Measurements from ENCODE around the gene LZTR1. TPM values are rescaled to one million over a fixed set of nuclear protein-coding genes. Genes with fewer than 3 reads are reported as not detected.
"Not testable (repeated sequence)": the region's sequence is repeated elsewhere in the genome, so short reads cannot be mapped to it uniquely, and the experiment has no call there.

LZTR1 gene
- total and polyA plus RNA-seq, 2 experiments from 2014 or later = 9.2 to 39.9 TPM

DNA sequence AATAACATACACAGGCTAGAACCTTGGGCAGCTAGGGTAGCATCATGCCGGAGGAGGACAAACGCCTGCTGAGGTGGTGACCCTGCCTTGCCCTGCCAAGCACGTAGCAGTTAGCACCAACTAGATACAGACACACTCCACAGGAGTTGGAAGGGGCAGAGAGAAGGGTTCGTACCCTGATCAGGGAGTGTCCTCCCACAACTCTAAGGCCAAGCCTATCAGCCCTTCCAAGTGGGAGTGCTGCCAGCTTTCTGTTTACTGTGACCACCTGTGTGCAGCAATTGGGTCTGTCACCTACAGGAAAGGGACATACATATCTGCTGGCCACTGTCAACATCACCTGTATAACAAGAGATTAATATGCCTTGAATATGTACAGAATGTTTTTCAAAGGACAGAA, 21.7 kb downstream of the LZTR1 start (continued):
- TF ChIP-seq, protein P1, sequence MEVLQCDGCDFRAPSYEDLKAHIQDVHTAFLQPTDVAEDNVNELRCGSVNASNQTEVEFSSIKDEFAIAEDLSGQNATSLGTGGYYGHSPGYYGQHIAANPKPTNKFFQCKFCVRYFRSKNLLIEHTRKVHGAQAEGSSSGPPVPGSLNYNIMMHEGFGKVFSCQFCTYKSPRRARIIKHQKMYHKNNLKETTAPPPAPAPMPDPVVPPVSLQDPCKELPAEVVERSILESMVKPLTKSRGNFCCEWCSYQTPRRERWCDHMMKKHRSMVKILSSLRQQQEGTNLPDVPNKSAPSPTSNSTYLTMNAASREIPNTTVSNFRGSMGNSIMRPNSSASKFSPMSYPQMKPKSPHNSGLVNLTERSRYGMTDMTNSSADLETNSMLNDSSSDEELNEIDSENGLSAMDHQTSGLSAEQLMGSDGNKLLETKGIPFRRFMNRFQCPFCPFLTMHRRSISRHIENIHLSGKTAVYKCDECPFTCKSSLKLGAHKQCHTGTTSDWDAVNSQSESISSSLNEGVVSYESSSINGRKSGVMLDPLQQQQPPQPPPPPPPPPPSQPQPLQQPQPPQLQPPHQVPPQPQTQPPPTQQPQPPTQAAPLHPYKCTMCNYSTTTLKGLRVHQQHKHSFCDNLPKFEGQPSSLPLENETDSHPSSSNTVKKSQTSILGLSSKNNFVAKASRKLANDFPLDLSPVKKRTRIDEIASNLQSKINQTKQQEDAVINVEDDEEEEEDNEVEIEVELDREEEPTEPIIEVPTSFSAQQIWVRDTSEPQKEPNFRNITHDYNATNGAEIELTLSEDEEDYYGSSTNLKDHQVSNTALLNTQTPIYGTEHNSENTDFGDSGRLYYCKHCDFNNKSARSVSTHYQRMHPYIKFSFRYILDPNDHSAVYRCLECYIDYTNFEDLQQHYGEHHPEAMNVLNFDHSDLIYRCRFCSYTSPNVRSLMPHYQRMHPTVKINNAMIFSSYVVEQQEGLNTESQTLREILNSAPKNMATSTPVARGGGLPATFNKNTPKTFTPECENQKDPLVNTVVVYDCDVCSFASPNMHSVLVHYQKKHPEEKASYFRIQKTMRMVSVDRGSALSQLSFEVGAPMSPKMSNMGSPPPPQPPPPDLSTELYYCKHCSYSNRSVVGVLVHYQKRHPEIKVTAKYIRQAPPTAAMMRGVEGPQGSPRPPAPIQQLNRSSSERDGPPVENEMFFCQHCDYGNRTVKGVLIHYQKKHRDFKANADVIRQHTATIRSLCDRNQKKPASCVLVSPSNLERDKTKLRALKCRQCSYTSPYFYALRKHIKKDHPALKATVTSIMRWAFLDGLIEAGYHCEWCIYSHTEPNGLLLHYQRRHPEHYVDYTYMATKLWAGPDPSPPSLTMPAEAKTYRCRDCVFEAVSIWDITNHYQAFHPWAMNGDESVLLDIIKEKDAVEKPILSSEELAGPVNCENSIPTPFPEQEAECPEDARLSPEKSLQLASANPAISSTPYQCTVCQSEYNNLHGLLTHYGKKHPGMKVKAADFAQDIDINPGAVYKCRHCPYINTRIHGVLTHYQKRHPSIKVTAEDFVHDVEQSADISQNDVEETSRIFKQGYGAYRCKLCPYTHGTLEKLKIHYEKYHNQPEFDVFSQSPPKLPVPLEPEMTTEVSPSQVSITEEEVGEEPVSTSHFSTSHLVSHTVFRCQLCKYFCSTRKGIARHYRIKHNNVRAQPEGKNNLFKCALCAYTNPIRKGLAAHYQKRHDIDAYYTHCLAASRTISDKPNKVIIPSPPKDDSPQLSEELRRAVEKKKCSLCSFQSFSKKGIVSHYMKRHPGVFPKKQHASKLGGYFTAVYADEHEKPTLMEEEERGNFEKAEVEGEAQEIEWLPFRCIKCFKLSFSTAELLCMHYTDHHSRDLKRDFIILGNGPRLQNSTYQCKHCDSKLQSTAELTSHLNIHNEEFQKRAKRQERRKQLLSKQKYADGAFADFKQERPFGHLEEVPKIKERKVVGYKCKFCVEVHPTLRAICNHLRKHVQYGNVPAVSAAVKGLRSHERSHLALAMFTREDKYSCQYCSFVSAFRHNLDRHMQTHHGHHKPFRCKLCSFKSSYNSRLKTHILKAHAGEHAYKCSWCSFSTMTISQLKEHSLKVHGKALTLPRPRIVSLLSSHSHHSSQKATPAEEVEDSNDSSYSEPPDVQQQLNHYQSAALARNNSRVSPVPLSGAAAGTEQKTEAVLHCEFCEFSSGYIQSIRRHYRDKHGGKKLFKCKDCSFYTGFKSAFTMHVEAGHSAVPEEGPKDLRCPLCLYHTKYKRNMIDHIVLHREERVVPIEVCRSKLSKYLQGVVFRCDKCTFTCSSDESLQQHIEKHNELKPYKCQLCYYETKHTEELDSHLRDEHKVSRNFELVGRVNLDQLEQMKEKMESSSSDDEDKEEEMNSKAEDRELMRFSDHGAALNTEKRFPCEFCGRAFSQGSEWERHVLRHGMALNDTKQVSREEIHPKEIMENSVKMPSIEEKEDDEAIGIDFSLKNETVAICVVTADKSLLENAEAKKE (CRISPR knock-in tag; IDR thresholded peaks at IDR 0.05) = no peak
- TF ChIP-seq, protein P2, sequence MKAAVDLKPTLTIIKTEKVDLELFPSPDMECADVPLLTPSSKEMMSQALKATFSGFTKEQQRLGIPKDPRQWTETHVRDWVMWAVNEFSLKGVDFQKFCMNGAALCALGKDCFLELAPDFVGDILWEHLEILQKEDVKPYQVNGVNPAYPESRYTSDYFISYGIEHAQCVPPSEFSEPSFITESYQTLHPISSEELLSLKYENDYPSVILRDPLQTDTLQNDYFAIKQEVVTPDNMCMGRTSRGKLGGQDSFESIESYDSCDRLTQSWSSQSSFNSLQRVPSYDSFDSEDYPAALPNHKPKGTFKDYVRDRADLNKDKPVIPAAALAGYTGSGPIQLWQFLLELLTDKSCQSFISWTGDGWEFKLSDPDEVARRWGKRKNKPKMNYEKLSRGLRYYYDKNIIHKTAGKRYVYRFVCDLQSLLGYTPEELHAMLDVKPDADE (IDR thresholded peaks at IDR 0.05) = no peak
- TF ChIP-seq CREB1 (CRISPR knock-in tag; IDR thresholded peaks at IDR 0.05; ENCODE audit: low read depth) (no peak), STAT1 (IDR thresholded peaks at IDR 0.05; ENCODE audit: unreplicated experiment) (no peak), JUNB (IDR thresholded peaks at IDR 0.05; ENCODE audit: unreplicated experiment) (no peak), EZH2phosphoT487 (IDR thresholded peaks at IDR 0.05; ENCODE audit: unreplicated experiment) (no peak), POLR2AphosphoS5 (IDR thresholded peaks at IDR 0.05; ENCODE audit: low read depth) (no peak), NANOG (IDR thresholded peaks at IDR 0.05; ENCODE audit: borderline replicate concordance) (no peak)
- TF ChIP-seq, protein P3, sequence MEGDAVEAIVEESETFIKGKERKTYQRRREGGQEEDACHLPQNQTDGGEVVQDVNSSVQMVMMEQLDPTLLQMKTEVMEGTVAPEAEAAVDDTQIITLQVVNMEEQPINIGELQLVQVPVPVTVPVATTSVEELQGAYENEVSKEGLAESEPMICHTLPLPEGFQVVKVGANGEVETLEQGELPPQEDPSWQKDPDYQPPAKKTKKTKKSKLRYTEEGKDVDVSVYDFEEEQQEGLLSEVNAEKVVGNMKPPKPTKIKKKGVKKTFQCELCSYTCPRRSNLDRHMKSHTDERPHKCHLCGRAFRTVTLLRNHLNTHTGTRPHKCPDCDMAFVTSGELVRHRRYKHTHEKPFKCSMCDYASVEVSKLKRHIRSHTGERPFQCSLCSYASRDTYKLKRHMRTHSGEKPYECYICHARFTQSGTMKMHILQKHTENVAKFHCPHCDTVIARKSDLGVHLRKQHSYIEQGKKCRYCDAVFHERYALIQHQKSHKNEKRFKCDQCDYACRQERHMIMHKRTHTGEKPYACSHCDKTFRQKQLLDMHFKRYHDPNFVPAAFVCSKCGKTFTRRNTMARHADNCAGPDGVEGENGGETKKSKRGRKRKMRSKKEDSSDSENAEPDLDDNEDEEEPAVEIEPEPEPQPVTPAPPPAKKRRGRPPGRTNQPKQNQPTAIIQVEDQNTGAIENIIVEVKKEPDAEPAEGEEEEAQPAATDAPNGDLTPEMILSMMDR (conservative IDR thresholded peaks at IDR 0.05; ENCODE audit: low read depth in 2 of 2) = no peak

DNA sequence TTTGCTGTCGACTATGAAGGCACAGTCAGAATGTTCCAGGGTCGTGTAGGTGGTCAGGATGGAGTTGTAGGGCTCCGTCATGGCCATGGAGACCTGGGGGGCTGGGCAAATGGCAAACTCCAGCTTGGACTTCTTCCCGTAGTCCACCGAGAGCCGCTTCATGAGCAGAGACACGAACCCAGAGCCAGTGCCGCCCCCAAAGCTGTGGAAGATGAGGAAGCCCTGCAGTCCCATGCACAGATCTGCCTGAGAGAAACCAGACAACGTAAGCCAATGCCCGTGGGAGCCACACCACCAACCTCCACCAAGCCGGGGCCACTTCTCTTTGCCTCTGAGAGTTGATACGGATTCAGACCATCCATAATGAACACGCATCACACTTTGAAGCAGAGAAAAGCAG, 27.1 kb downstream of the LZTR1 start:
- peaks cover 32% of the 10 kb centered on the region for H3K4me1 Mint-ChIP-seq
- ATAC-seq; H3K4me2 ChIP-seq; H3K27ac Mint-ChIP-seq; H3K36me3 ChIP-seq (ENCODE audit: insufficient read depth); H2AFZ ChIP-seq; H3K9me2 ChIP-seq (ENCODE audit: insufficient read depth); H3K79me2 ChIP-seq (replicated peaks; ENCODE audit: insufficient read depth); H3F3A ChIP-seq (replicated peaks; ENCODE audit: low read depth); H3K27me3 Mint-ChIP-seq (ENCODE audit: insufficient read depth, low read depth, poor library complexity); H3K27ac ChIP-seq (ENCODE audit: low read depth); H3K9me3 Mint-ChIP-seq; H3K4me3 Mint-ChIP-seq; H3K36me3 Mint-ChIP-seq (ENCODE audit: low read depth); H3K4me3 ChIP-seq; H4K20me1 ChIP-seq (replicated peaks; ENCODE audit: insufficient read depth); H3K27me3 ChIP-seq (ENCODE audit: insufficient read depth); DNase-seq (ENCODE audit: low spot score): not testable (repeated sequence)
- peaks cover 12% of the 10 kb centered on the region for H3K4me1 ChIP-seq (ENCODE audit: insufficient read depth)
